Measurements from ENCODE around the gene PRR13. TPM values are rescaled to one million over a fixed set of nuclear protein-coding genes. Genes with fewer than 3 reads are reported as not detected.
"Not testable (repeated sequence)": the region's sequence is repeated elsewhere in the genome, so short reads cannot be mapped to it uniquely, and the experiment has no call there.

PRR13 gene
- total RNA-seq, 4 donors from 2014 or later, result 160 to 541 (median 423) TPM

DNA sequence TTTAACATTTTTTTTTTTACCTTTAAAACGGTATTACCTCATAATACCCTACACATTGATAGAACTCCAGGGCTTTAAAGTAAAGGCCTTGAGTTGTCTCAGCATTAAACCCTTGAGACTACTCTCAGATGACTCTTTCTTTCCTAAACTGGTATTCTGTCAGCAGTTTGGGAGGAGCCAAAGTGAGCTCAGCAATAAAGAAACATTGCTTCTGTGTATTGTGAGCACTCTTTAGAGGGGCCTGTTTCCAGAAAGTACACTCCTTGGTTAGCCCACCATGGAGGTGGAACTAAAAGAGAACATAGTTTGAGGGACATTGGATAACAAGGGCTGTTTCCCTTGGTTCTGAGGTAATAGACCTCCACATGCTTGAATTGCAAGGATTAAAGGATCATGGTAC, 37.3 kb downstream of the PRR13 start:
- peaks cover 0 to 25% (median 2%) of the 10 kb centered on the region in 4 donors for H3K4me1 ChIP-seq
- peaks cover 0 to 98% (median 0%) of the 10 kb centered on the region in 3 donors for H3K36me3 ChIP-seq

DNA sequence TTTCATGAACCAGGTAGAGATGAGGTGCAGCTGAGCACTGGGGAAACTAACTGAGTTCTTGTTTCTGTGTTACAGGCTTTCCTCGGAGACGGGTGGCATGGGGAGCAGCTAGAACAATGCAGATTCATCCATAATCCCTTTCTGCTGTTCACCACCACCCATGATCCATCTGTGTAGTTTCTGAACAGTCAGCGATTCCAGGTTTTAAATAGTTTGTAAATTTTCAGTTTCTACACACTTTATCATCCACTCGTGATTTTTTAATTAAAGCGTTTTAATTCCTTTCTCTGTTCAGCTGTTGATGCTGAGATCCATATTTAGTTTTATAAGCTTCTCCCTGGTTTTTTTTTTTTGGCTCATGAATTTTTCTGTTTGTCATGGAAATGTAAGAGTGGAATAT, 37.8 kb downstream of the PRR13 start:
- no peak overlapping the region for H3K27ac ChIP-seq
- H3K36me3 ChIP-seq, result peaks cover 0 to 94% (median 0%) of the 10 kb centered on the region in 3 donors
- no peak for TF ChIP-seq POLR2A (IDR thresholded peaks at IDR 0.05)
- TF ChIP-seq, protein P1, sequence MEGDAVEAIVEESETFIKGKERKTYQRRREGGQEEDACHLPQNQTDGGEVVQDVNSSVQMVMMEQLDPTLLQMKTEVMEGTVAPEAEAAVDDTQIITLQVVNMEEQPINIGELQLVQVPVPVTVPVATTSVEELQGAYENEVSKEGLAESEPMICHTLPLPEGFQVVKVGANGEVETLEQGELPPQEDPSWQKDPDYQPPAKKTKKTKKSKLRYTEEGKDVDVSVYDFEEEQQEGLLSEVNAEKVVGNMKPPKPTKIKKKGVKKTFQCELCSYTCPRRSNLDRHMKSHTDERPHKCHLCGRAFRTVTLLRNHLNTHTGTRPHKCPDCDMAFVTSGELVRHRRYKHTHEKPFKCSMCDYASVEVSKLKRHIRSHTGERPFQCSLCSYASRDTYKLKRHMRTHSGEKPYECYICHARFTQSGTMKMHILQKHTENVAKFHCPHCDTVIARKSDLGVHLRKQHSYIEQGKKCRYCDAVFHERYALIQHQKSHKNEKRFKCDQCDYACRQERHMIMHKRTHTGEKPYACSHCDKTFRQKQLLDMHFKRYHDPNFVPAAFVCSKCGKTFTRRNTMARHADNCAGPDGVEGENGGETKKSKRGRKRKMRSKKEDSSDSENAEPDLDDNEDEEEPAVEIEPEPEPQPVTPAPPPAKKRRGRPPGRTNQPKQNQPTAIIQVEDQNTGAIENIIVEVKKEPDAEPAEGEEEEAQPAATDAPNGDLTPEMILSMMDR (IDR thresholded peaks at IDR 0.05), result no peak

More for the DNA sequence above, 37.3 kb downstream of the PRR13 start:
- no peaks in the 10 kb centered on the region for H3K27me3 ChIP-seq
- TF ChIP-seq, protein P1 (IDR thresholded peaks at IDR 0.05), result no peak
- TF ChIP-seq POLR2A (IDR thresholded peaks at IDR 0.05), result no peak
- no peaks in the 10 kb centered on the region for H3K9me3 ChIP-seq
- H3K27ac ChIP-seq, result no peak overlapping the region
- DNase-seq, result no peak
- no peak overlapping the region for H3K4me3 ChIP-seq

DNA sequence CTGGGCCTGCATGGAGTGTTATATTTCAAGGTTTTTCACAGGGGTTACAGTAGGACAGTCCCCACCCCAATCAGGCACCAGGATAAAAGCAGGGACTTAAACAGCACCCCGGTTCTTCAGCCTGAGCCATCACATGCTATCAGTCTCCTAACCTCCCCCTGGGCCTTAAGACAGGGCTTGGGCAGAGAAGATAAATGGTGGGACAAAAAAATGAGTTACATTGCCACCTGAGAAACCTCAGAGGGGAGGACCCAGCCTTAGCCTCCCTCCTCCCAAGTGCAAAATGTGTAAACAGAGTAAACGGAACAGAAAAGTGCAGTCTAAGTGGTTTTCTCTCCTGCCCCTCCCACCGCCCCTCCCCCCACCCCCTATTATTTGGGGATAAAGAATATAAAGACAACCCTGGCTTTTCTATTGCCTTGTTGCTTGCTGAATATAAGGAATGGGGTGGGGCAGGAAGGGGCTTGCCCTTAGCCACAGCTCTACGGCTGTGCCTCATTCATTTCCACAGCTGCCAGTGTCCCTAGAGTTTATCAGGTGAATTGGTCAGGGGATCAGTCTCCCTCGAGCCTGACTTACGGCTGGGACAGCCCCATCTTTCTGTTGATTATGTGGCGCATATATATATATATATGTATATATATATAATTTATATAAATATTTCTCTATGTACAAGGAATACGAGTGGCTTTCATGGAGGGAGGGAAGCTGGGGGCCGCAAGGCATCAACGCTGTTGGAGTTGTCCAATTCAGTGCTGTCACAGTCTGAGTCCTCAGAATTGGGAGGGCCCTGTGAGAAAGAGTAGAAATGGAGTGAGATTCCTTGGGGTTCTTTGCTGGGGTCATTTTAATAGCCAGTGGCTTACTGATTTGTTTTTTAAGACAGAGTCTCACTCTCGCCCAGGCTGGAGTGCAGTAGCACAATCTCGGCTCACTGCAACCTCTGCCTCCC, 39.2 kb downstream of the PRR13 start:
- Histone ChIP-seq H3K27ac (no peak overlapping the region), H3K27me3 (no peaks in the 10 kb centered on the region), H3K36me3 (peaks cover 0 to 89% (median 0%) of the 10 kb centered on the region in 3 donors), H3K4me1 (peaks cover 0 to 19% (median 2%) of the 10 kb centered on the region in 4 donors), H3K9me3 (no peaks in the 10 kb centered on the region), H3K4me3 (no peak overlapping the region)
- no peak for TF ChIP-seq POLR2A (IDR thresholded peaks at IDR 0.05)
- TF ChIP-seq, protein P1 (IDR thresholded peaks at IDR 0.05), result no peak
- no peak for DNase-seq

More for the DNA sequence above, 37.8 kb downstream of the PRR13 start:
- H3K4me1 ChIP-seq, result peaks cover 0 to 25% (median 2%) of the 10 kb centered on the region in 4 donors
- H3K27me3 ChIP-seq, result no peaks in the 10 kb centered on the region
- no peaks in the 10 kb centered on the region for H3K9me3 ChIP-seq
- DNase-seq, result no peak
- H3K4me3 ChIP-seq, result no peak overlapping the region

DNA sequence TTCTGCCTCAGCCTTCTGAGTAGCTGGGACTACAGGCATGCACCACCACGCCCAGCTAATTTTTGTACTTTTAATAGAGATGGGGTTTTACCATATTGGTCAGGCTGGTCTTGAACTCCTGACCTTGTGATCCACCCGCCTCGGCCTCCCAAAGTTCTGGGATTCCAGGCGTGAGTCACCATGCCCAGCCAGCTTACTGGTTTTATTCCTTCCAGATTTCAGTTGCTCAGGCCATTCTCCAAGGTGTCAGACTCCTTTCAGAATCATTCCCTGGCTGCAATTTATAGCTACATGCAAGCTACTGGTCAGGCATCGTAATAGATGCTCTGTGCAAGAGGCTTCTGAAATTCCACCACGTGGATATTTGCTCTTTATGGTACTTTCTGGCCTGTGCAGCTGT, 39.9 kb downstream of the PRR13 start:
- not testable (repeated sequence) for H3K9me3 ChIP-seq, H3K27ac ChIP-seq, DNase-seq, H3K4me3 ChIP-seq, H3K27me3 ChIP-seq
- Histone ChIP-seq H3K4me1 (peaks cover 0 to 19% (median 2%) of the 10 kb centered on the region in 4 donors), H3K36me3 (peaks cover 0 to 89% (median 0%) of the 10 kb centered on the region in 3 donors)

DNA sequence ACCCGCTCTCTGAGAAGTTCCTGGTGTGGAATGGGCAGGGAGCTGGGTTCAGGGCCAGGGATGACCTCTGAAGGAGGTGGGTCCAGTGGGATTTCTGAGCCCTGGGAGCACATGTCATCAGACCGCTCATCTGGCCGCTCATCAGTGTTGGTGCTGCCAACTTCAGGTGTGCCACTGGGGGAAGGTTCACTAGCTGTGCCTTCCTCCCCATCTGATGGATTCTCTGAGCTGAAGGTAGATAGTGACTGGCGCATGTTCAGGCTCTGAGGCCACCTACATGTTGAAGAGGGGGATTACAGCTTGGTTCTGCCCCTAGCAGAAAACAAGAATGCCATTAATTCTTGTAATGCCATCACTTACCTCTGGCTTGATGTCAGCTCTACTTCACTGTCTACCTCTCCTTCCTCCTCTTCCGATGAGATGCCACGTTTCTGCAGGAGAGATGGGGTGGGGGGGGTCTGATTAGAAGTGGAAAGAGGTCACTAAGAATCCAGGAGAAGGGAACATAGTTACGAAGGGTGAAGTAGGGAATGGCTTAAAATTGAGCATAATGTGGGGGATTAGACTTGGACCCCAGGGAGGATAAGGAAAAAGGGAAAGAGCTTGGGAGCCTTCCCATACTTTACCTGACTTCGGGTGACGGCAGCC, 40.5 kb downstream of the PRR13 start:
- Histone ChIP-seq H3K27ac (no peak overlapping the region), H3K4me1 (peaks cover 0 to 19% (median 2%) of the 10 kb centered on the region in 4 donors), H3K4me3 (no peak overlapping the region), H3K9me3 (no peaks in the 10 kb centered on the region), H3K36me3 (peaks cover 0 to 84% (median 0%) of the 10 kb centered on the region in 3 donors), H3K27me3 (no peaks in the 10 kb centered on the region)
- DNase-seq, result no peak
- TF ChIP-seq, protein P1 (IDR thresholded peaks at IDR 0.05), result peak in 1 of 6 experiments; percentile 5
- TF ChIP-seq POLR2A (IDR thresholded peaks at IDR 0.05), result no peak

Measured in Peyer's patch (tissue), 4 donors.